GM20431 (cell line): Measurements from ENCODE around the gene ADAMTS8.

Experiments
- in situ Hi-C: fragments of 300-500 bp; cut with MseI, MboI; formaldehyde crosslinking; loops from one replicate; pipeline ENCODE4 v1.15.0; 2020; ENCODE audit warnings: low sequenced_read_pairs; ENCODE audit not compliant: unreplicated experiment

Gene ADAMTS8

DNA sequence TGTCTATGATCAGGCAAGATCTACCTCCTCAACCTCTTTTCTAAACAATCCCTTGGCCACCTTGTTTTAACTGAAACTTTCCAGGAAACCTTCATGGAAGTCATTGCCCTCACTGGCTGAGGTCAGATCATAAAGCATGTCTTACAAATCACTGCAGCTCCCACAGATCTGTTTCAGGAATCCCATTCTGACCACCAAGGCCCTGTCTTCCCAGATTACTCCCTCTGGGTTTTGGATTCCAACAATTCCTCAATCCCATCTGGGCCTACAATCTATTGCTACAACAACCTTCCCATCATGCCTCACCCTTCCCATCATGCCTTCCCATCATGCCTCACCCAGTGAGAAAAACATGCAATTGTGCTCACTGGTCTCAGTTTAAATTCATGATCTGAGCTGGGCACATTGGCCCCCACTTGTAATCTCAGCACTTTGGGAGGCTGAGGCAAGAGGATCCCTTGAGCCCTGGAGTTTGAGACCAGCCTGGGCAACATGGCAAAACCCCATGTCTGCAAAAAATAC is 35.9 kb upstream of the ADAMTS8 start:
- in situ Hi-C loops, result no loop called here

DNA sequence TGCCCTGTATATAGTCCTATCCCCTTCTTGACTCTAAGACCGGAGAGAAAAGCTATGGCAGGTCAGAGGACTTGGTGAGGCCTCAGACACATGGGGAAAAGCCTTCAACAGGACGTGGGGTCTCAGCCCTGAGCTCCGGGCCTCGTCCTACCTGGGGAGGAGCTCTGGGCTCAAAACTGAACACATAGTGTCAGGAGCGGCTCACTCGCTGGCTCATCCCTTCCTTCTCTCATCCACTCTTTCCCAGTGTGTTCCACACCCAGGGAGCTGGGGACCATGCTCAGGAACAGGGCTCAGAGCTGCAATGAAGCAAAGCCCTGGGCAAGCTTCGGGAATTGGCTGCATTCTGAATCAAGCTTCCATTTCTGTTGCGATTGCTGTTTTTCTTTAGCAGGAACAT is 34.5 kb upstream of the ADAMTS8 start:
- in situ Hi-C loops, result no loop called here

DNA sequence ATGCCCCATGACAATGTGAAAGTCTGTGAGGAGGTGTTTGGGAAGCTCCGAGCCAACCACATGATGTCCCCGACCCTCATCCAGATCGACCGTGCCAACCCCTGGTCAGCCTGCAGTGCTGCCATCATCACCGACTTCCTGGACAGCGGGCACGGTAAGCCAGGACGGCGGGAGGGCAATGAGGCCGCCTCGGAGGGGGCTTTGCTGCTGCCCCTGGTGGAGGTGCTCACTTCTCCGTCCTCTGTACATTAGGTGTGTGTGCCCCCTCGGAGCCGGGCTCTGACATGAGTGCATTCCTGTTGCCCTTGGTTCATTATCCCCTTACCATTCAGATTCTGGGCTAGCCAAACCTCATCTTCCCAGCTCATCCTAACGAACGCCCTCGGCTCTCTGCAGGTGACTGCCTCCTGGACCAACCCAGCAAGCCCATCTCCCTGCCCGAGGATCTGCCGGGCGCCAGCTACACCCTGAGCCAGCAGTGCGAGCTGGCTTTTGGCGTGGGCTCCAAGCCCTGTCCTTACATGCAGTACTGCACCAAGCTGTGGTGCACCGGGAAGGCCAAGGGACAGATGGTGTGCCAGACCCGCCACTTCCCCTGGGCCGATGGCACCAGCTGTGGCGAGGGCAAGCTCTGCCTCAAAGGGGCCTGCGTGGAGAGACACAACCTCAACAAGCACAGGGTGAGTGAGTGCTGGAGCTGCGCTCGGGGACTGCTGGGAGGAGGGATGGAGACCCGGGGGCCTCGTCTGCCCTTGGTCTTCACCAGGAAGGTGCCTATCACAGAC is 33.9 kb upstream of the ADAMTS8 start:
- in situ Hi-C loops, result no loop called here

DNA sequence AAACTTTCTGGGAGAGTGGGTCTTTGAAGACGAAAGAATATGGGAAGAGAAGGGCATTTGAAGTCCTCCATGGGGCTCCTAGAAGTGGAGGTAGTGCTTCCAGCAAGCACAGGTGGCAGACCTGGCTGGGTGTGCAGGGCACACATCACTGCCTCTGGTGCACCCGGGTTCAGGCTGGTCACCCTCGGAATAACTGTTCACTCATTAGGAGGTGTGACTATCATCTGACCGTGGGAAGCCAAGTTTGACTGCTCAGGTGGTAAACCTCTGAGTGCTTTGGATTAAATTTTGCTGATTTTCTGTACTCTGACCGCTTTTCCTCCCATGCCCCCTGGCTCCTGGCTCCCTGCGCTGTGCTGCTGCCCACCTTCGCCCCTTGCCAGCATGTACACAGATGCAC is 31.1 kb upstream of the ADAMTS8 start:
- in situ Hi-C loops, result no loop called here

DNA sequence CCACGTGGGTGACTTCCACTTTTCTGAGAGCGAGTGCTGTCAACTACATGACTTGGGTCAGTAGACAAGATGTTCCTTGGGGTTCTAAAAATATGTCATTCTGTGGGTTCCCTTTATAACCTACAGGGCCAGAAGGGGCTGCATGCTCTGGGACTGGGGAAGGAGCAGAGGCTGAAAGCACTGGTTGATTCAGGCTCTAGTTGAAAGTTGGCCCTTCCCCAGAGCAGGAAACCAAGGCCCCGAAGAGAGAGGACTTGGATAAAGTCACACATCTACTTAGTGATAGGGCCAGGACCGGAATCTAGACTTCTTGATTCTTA is 30.0 kb upstream of the ADAMTS8 start:
- in situ Hi-C loops, result no loop called here

DNA sequence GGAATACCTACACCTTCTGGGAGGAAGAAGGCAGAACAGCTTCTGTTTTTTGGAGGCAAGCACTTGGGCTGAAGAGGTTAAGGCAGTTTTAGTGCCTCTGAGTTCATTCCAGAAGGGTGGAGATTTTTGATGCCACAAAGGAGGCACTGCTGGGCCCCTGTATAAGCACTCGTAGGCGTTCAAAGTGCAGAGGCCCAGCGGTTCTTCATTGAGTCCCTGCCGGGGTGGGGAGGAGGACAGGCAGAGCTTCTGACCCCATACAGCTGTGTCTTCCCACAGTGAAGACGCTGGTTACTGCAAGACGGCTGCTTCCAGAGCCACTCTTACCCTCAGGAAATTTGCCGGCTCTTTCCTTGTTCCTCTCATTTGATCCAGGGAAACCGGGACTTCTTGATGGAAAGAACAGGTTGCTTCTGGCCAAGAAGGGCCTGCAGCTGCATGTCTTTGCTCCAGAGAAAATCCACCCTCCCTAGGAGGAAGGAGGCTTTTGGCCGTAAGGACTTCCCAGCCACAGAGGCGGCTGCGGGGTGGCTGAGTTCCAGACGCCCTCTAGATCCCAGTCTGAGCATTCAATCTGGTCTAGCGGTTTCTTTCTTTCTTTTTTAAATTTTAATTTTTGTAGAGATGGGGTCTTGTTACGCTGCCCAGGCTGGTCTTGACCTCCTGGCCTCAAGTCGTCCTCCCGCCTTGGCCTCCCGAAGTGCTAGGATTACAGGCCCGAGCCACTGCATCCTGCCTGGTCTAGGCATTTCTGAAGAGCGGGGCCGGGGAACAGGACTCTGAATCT is 29.4 kb upstream of the ADAMTS8 start:
- in situ Hi-C loops, result no loop called here

DNA sequence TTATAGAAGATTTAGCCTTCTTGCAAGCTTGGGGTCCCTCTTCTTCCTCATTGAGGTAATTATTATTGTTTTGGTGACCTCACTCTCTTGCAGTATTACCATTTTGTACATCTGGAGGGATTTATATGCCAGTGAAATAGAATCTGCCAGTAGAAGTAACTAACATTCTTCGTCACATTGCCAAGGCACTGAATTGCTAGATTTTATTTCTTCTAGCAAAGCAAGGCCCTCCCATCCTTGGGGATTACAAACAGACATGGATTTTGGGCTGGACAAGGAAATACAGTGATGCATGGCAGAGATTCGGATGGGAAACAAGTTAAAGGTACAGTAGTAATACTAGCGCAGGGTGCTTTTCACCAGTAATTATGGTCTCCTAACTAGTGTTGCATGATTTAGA is 27.9 kb upstream of the ADAMTS8 start:
- in situ Hi-C loops, result no loop called here

DNA sequence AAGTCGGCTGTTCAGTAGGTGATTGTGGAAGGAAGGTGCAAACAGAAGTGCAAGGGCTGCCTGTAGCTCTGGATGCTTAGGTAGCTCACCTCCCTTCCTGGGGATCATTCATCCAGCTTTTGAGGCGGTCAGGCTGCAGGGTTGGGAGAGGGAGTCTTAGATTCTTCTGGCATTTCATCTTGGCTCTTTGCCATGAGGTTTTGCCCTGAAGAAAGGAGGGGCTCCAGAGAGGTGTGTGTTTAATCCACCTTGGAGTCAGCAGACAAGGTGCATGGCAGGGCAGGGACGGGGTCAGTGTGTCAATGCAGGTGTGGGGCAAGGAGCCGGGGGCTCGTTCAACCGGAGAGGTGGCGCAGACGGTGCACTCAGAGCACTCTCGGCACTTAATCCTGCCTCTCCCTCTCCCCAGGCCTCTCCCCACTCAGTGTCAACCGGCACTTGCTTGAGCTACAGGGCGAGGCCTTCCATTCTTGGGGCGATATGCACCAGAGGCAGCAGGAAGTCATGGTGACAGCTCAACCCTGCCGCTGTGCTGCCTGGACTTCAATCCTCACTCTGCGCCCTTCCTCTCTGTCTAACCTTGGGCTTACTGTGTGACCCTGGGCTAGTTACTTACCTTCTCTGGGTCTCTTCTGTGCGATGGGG is 27.2 kb upstream of the ADAMTS8 start:
- in situ Hi-C loops, result no loop called here

DNA sequence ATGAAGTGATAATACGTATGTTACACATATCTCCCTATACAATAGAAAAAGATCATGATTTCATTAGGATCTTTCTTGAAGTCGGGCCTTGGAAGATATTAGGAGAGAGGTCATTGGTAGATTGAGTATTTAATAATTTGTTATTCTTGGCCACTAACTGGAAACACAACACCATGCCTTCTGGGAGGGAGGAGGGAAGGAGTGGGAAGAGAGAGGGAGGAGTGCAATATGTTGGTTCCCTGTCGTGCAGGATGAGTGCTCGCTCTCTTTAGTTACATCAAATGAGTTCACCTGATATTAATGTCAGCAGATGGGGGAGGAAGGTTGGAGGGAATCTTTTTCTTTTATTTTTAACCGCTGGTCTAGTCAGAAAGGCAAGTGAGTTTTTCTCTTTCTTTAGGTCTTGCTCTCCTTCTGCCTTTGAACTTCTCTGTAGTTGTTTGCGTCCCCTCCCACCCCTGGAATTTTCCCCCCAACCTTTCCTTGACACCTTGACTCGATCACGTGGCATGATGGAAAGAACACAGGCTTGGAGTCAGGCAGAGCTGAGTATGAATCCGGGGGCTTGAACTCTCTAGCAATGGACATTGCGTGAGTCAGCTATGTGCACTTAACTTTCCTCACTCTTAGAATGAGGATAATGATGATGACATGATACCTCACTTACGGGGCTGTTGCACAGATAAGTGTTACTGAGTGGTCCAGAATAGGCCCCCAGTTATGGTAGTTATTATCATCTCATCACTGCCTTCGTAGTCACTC is 26.3 kb upstream of the ADAMTS8 start:
- in situ Hi-C loops, result no loop called here

DNA sequence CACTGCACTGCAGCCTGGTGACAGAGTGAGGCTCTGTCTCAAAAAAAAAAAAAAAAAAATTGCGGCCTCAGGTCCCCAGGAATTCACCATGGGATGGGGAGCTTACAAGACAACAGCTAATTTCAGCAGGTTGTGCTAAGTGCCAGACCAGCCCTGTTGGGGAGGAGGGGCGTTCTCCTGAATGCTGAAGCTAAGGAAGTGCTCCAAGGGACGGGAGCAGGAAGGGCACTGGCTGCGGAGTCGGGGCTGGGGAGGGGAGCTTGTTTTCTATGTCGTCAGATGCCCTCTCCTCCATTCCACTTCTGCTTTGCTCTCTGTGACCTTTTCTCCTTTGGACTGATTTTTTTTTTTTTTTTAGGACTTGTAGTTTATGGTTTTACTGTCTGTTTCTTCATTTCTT is 24.5 kb upstream of the ADAMTS8 start:
- in situ Hi-C loops, result no loop called here

DNA sequence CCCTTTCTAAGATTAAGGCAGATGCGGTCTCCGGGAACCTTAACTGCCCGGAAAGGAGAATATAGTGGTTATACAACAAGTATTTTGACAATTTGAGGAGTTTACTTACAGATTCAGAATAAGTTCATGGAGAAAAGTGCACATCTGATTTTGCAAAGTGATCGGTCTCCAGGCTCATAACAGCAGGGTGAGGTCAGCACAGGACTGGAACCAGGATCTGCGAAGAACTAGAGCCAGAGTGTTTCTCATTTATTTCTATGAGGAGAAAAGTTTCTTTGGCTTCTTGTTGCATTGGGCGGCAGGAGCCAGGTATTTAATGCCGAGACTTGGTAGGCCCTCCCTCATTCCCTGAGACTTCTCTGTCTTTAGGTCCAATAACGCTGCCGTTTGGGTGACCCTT is 23.8 kb upstream of the ADAMTS8 start:
- in situ Hi-C loops, result no loop called here

DNA sequence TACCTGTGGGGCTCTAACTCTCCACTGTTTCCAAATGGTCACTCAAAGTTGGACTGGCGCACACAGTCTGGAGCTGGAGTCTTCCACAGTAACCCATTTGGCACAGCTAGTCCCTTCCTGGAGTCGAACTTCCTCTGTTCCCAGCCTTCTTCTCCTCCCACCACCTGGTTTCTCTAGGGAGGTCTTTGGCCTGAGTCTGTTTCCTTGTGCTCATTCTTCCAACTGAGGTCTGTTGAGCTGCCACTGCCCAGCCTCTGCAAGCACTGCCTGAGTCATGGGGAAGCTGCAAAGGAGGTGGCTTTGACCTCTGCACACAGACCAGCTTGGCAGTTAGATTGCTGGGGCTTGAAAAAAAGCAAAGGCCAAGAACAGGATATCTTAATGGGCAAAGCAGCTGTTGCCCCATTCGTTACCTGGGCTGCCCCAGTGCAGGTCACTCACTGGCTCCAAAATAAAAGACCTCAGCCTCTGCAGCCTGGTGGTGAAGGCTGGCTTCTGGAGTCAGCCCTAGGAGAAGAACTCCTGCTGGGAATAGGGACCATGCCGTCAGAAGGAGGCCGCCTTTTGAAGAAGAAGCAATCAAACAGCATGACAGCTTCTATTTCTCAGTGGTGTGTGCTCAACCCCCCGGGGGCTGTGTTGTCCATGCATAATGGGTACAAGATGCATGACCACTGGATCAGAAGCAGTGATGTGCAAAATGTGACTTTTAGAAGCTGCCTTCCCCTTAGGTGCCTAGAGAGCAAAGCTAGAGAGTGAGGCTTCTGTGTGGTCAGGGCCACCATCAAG is 23.0 kb upstream of the ADAMTS8 start:
- in situ Hi-C loops, result no loop called here

DNA sequence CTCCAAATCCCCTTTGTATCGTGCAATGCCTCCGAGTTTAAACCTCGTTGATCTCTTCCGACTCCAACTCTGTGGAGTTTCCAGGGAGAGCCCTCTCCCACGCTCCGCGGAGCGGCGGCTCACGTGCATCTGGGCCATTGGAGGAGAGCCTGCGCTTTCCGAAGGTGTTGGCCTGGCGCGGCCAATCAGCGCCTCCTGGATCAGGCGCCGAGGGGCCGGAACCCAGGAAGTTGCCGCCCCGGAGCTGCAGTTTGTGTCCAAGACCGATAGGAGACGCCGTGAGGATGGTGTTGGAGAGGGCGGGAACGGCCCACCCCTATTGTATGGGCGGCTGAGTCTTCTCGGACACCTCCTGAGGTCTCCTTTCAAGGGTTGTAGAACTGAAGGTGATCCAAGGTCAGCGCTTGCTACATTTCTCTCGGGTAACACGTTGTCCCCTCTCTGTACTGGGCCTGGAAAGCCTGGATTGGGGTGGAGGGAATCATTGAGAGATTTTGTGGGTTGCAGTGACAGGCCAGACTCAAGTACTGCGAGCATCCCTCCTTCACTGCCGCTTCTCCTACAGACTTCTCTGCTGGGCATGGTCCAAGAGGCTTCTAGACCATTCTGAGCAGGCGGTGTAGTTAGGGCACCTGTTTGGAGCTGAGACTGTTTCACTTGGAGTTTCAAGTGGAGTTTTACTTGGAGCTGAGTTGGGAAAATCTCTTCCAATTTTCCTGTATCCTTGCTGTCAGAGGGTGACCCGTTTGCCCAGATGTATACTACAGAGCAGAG is 21.8 kb upstream of the ADAMTS8 start:
- in situ Hi-C loops, result no loop called here

DNA sequence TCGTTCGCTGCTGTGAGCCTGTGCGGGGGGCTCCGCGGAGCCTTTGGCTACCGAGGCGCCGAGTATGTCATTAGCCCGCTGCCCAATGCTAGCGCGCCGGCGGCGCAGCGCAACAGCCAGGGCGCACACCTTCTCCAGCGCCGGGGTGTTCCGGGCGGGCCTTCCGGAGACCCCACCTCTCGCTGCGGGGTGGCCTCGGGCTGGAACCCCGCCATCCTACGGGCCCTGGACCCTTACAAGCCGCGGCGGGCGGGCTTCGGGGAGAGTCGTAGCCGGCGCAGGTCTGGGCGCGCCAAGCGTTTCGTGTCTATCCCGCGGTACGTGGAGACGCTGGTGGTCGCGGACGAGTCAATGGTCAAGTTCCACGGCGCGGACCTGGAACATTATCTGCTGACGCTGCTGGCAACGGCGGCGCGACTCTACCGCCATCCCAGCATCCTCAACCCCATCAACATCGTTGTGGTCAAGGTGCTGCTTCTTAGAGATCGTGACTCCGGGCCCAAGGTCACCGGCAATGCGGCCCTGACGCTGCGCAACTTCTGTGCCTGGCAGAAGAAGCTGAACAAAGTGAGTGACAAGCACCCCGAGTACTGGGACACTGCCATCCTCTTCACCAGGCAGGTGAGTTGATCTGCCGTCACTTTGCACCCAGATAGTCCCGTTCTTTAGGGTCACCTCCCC is 21.0 kb upstream of the ADAMTS8 start:
- in situ Hi-C loops, result no loop called here

DNA sequence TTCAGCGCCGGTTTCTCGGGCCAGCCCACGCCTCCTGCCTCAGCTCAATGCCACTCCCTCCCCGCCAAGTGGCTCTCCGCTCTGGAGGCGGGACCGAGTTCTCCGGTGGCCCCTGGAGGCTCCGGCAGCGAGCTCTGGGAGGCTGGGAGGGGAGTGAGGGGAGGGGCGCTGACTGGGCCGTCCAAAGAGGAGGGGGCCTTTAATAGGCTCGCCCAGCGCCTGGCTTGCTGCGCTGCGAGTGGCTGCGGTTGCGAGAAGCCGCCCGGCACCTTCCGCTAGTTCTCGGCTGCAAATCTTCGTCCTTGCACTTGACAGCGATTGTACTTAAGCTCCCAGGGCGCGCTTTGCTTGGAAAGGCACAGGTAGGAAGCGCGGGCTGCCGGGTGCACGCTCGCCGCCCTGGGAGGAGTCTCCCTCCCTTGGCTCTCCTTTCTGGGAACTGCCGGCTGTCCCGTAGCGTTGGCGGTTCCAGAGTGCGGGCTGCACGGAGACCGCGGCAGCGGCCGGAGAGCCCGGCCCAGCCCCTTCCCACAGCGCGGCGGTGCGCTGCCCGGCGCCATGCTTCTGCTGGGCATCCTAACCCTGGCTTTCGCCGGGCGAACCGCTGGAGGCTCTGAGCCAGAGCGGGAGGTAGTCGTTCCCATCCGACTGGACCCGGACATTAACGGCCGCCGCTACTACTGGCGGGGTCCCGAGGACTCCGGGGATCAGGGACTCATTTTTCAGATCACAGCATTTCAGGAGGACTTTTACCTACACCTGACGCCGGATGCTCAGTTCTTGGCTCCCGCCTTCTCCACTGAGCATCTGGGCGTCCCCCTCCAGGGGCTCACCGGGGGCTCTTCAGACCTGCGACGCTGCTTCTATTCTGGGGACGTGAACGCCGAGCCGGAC is 20.3 kb upstream of the ADAMTS8 start, which contains the start of gene ADAMTS15:
TSS of gene ADAMTS15 (plus strand) at position 230 of the 894 bp plus-strand sequence. CDS start at position 559, 329 bp downstream.
- in situ Hi-C loops, result no loop called here

DNA sequence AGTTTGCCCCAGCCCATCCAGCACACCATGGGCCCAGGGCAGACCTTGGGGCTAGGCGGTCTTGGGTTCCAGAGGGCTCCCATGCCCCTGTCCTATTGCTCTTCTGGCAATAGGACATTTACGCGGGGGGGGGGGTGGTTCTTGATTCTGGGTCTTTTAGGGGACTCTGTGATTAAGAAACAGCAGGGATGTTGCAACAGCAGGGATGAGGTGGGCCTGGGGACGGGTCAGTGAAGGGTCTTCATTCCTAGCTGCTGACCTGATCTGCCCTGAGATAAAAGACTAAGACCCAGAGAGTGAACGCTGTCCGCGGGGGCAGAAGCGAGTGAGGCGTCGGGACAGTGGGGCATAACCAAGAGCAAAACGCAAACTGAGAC is 19.6 kb upstream of the ADAMTS8 start:
- in situ Hi-C loops, result no loop called here

DNA sequence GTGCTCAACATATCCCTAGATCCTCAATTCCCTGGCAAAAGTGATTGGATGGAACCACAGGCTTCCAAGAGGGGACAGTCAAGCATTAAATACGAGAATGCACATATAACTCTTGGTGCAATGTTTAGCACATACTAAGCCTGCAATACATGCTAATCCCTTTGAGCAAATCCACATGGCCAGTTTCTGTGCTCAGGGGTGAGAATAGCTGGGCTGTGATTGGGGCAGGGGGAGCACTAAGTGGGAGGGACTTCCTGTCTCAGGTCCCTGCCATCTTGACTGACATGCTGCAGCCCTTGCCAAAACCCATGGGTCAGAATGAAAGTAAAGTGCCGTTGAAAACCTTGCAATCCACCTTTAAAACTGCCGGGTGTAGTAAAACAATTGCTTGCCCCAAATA is 17.4 kb upstream of the ADAMTS8 start:
- in situ Hi-C loops, result no loop called here
